ENCODE data around the gene NLGN1.

The NLGN1 gene

DNA sequence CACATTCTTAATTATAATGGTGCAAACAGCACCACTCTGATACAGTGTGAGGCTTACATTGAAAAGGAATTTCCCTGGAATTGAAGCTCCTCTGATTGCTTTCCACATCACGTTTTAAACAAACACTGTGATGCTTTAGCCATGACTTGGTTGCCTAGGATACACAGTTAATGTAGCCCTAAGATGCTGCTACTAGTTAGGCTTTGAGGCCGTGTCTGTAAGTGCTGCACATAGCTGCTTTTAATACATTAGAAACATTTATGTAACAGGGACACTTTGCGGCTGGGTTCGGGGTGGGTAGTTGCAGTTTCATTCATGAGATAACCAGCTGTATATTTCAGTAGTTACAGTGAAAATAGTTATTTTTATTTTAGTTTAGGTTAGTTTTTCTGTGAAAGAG is 334.7 kb downstream of the NLGN1 start:
- DNase-seq: no peak

DNA sequence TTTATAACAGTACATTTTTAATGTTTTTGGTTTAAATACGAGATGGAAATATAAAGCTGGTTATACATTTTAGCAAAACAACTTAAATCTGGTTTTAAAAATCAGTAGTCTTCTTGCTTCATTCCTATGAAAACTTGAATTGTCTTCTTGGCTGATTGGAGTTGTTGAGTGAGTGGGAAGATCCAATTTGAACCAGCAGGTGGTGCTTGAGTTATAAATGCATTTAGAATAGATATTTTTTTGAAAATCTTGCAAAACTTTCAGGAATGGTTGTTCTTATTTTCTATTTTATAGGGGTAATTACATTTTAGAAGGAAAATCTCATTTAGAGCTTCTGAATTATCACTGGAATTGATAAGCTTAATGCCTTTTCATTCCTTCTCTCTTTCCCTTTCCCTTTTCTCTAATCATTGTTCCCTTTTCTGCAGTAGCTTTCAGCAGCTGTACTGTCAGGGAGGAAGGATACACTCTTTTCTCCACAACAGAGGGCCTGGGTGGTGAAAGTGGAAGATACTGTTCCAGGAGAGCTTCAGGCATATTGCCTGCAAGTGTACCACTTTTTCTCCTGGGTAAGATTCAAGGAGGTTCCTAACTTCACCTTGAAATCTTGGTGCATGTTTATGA is 335.6 kb downstream of the NLGN1 start:
- DNase-seq: no peak

DNA sequence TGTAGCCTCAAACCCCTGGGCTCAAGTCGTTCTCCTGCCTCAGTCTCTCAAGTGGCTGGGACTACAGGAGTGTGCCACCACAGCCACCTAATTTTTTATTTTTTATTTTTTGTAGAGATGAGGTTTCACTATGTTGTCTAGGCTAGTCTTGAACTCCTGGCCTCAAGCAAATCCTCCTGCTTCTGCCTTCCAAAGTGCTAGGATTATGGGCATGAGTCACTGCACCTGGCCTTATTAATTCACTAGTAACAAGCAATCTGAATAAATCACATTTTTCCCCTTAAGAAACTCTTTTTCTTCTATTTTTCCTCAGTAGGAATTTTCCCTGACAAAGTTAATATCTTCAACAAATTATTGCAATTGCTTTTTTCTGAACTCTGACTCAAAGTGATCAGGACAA is 336.9 kb downstream of the NLGN1 start:
- no peak for DNase-seq

DNA sequence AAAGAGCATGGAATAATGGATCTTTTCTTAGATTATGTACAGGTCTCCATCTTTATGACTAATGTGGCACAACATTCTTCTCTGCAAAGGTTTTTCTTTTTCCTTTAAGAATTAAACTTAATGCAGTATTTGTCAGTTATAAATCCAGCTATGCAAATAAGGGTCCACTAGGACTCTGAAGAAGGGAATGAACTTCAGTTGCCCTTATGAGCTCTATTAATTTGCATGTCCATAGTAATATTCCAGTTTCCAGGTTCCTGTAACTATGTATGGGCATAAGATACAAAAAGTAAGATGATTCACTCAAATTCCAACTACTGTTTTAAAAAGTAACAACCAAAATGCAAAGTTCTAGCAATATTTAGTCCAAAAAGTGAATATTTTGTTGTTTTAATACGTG is 337.4 kb downstream of the NLGN1 start:
- no peak for DNase-seq

DNA sequence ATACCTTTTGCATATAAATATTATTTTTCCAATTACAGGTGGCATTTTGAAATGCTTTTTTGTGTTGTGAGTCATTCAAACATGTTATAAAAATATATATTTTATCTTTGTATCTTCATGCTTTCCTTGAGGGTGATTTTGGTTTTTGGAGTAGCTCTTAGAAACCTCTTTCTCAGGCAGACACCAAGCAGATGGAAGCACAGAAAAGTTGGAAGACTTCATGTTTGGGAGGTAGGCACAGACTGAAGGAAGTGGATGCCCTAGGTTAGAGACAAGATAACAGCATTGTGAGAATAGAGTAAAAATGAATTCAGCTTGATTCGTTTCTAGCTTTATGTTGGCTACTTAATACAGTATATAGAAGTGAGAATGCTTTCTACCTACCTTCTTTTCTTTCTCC is 338.3 kb downstream of the NLGN1 start:
- DNase-seq: no peak

DNA sequence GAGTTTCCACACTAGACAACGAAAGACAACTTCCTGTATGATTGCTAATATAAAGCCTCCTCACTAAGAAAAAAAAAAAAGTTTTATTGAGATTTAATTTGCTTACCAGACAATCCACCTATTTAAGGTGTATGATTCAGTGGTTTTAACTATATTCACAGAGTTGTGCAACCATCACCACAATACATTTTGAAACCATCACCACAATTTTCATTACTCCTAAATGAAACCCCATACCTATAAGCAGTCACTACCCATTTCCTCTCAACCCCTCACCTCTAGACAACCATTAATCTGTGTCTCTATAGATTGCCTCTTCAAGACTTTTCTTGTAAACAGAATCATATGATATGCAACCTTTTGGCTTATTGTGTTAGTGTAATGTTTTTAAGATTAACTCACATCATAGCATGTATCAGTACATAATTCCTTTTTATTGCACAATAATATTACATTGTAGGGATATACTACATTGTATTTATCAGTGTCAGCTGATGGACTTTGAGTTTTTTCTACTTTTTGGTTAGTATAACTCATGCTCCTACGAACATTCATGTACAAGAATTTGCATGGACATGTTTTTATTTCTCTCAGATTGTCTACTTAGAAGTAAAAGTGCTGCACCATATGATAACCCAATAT is 339.7 kb downstream of the NLGN1 start:
- DNase-seq: no peak

DNA sequence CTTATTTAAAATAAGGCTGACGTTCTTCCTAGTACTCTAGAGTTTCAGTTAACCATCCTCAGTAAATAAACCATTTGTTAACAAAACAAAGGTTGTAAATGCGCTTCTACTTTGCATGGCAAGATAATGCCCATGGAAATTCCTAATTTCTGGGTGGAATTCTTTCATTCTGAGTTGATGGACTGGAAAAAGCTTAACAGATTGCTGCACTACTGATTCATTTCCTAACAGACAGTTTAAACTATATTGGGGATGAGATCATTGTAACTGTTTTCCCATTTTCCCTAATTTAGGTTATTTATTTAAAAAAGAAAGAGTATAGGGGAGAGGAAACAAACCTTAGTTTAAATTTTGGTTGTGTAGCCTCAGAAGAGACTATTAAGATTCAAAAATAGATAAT is 342.2 kb downstream of the NLGN1 start:
- DNase-seq: no peak

DNA sequence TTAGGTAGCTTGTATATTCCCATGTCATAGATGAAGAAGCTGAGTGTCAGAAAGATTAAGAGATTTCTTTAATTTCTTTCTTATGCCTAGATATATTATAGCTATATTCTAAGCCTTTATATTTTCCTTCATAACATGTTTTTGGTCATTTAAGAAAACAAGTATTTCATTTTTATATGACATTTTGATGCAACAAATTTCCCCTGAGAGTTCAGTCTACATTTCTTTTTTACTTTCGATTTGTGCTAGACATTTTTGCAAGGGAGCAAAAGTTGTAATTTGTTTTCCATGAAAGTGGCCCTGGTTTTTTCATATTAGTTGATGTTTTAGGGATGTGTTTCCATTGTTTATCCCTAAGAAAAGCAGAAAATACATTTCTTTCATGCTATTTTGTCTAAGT is 344.9 kb downstream of the NLGN1 start:
- DNase-seq: no peak

DNA sequence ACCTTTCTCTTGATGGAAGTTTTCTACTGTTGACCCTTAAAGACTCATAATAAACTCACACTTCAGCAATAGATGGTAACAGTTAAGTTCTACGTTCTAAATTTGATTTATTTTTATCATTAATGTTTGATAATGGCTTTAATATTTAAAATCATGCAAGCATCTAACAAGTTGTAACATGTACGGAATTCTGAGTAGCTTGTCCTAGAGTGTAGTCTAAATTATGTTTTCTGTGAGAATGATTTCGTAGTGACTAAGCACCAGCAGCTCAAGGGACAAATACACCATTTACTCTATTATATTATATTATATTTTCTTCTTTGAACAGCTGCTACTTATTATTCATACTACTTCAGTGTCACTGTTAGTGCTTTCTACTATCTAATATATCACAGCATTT is 345.6 kb downstream of the NLGN1 start:
- no peak for DNase-seq

DNA sequence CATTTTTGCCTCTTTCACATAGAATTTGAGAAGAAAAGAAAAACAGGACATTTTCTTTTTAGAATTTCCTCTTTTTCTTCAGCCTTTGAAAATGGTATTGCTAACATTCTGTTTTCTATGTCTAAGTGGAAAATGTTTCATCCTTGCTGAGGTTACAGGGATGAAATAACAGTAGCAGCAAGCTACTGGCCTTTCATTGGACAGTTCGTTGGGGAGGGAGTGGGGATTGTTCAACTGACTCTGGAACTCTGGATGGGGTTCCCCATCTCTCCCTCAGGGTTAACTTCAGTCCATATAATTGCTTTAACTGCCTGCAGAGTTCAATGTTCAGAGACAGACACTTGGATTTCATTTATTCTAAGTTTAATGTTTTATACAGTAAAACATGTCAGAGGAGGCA is 346.0 kb downstream of the NLGN1 start:
- DNase-seq: no peak

DNA sequence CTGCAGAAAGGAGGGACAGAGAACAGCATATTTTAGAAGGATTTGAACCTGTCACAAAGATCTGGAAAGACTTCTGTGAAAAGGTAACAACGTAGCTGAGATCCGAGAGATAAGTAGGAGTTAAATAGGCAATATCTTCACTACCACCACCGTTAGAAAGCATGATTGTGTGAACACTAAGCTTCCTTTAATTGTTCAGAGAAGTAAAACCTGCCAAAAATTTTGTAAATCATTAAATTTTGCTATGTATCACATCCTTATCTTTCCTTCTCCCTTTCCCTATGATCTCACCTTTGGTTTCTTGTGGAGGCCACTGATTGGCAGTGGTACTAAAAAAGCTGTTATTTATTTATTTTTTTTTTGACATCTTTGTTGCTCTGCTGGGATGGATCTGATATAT is 346.9 kb downstream of the NLGN1 start:
- no peak for DNase-seq

DNA sequence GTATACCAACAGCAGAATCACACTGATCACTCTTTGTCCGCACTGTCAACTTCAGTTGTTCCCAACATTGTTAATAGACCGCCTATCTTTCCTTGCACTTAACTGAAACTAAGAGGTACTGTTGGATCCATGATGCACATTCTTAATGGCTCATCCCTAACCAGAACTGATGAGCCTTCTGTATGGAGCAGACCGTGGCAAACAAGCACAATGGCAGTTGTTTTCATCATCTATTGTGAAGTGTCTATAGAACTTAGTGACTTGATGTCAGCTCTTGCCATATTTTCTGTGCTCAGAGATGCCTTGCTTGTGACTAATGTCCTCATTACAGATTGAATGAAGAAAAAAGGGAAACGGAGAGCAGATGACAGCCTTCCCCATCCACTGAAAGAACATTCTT is 347.4 kb downstream of the NLGN1 start:
- no peak for DNase-seq

DNA sequence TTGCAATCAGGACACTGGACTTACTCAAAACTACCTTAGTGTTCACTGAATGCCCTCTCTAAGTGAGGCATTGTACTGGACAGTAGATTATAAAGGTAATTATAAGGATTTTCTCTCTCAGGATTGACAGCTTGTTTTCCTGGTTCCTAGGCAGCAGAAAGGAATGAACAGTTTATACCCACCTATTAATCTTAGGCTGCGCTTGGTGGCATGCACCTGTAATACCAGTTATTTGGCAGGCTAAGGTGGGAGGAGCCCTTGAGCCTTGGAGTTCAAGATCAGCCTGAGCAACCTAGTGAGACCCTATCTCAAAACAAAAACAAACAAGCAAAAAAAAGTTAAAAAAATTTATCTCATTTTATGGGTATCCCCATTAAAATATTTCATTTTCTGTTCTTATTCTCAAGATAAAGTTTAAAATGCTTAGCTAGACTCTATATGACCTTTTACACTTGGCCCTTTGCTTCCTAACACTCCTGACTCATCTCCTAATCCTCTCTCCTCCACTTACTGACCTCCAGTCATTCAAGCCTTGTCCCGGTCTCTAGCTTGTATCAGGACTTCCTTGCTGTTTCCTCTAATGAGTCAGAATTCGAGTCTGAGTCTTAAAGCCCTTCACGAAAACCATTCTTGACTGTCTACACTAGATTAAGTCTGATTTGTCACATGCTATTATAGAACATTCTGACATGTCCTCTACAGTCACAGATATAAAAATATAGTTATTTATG is 348.6 kb downstream of the NLGN1 start:
- no peak for DNase-seq

DNA sequence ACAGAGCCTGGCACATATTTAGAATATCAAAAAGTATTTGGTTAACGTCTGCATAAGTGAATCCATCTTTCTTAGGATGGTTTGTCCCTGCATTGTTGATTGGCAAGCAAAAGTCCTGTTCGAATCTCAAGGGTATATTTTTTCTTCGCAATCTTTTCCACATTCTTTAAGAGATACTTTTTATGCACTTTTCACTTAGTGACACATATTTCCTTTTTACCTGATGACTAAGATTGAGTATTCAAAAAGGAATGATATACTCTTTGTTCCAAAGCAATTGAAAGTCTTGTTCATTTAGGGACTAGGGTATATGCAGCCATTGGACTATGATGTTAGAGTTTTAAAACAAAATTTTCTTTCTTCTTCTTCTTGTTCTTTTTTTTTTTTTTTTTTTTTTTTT is 349.9 kb downstream of the NLGN1 start:
- no peak for DNase-seq

DNA sequence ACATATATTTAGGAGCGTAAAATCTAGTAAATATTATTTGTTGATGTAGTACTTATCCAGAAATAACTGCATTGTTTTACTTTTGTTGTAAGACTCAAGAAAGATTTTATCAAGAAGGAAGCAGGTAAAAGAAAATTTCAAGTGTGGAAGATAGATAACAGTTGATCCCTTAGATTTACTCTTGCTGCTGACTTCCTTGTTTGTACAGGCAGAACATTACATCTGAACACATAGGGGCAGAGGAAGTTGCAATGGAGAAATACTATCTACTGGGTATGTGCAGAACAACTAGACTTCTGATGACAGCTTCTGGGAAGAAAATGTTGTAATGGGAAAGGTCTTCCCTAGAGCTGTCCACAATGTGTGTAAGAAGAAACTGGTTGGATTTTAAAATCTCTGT is 350.6 kb downstream of the NLGN1 start:
- DNase-seq: no peak

DNA sequence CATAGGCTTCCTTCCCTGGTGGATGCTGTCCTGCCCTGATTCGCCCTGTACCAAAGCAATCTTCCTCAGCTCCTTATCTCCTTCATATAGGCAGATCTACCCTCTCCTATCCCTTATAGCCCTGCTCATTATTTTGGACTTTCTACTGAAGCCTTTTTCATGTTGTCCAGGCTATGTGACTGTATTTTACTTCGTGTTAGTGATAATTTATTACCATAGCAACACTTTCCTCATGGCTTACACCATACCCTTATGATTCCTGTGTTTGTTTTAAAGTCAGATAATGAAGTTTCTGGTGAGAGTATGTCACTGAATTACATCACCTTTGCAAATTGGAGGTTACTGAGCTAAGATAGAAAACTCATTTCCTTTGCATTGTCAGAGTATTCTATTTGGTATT is 352.6 kb downstream of the NLGN1 start:
- DNase-seq: no peak

DNA sequence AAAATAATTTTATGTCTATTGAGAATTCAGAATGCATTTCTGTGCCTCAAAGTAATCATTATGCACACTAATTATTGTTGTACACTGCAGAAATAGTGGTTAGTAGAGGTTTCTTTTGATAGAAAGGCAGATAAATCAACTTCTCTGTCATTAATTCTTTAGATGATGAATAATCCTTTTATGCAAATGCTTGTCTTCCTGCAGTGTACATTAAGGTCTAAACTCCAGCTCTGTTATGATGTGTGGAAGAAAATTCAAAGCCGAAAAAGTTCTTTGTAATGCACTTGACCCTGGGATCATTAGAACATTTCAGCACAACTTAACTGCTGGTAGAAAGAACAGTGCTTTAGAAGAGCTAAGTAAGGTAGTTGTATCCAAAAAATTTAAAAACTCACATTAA is 353.0 kb downstream of the NLGN1 start:
- no peak for DNase-seq

DNA sequence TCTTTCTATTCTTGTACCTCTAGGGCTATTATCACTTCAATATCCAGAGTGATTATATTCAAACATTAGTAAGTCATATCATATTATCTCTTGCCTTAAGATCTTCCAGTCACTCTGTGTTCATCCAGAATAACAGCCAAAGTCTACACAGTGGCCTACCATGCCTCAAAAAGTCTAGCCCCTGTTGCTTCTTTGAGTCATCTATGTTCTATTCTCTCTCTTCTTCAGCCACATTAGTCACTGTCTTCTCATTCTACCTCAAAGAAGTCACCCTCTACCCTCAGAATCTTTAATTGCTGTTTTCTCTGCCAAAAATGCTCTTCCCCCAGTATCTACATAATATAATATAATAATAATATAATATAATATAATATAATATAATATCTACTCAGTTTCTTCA is 356.0 kb downstream of the NLGN1 start:
- DNase-seq: no peak

DNA sequence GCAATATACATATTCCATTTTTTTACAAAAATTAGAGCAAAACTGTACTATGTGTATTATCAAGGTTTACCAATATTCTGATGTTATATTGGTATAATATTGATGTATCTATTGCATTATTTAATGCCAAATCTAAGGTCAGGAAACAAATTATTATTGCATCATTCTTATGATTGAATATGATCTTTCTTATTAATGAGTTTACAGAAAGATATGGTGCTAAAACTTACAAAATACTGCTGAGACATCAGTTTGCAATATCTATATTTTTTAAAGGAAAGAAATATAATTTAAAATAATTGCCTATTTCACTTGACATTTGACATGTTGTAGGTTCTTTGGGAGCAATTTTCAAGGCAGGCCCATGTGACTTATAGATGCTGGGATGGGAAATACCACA is 357.6 kb downstream of the NLGN1 start:
- DNase-seq: no peak

DNA sequence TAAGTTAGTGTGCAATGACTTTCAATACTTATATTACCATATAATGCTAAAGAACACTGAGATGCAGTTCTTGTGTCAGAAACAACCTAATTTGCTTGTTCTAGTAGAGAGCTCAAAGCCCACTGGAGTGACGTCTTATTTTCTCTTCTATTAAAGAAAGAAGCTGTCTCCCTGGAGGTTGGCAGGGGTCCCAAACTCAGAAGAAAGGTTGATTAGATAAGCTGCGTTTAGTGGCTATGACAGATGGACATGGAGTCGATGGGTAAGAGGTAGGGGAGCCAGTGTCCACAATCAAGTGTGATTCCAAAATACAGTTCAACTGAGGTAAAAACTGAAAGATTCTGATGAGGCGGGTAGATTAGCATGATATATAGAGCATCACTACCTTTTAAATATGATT is 363.6 kb downstream of the NLGN1 start:
- DNase-seq: no peak

DNA sequence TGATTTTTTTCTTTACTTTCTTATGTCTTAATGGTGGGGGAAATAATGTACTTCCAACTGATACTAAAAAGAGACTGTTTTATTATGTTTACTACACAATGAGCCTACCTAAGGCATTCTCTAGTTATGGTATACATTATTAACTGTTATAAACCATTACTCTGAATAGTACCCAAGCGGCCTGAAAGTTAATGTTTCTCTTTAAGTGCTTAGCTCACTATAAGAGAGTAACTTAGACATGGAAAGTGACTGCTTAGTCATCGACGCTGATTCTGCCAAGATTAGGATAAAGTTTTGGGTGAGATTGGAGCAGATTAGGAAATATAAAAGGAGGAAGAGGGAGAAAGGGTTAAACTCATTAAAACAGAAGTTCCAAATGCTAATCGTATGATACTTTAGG is 365.0 kb downstream of the NLGN1 start:
- no peak for DNase-seq

DNA sequence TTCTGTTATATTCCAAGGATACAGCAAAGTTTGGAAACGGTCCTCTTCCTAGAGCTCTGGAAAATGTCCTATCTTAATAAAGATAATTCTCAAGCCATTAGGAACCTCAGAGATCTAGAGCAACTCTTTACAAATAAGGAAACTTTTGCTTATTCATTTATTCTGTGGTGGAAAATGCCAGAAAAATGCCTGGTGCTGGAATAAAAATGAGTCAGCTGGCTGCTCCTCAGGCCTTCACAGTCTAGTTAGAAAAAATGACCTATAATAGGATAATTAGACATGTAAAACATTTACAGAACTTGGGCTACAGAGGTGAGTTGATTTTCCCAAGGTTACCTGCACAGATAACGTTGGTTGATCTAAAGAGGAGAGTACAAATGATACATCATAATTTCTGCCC is 372.5 kb downstream of the NLGN1 start:
- no peak for DNase-seq

DNA sequence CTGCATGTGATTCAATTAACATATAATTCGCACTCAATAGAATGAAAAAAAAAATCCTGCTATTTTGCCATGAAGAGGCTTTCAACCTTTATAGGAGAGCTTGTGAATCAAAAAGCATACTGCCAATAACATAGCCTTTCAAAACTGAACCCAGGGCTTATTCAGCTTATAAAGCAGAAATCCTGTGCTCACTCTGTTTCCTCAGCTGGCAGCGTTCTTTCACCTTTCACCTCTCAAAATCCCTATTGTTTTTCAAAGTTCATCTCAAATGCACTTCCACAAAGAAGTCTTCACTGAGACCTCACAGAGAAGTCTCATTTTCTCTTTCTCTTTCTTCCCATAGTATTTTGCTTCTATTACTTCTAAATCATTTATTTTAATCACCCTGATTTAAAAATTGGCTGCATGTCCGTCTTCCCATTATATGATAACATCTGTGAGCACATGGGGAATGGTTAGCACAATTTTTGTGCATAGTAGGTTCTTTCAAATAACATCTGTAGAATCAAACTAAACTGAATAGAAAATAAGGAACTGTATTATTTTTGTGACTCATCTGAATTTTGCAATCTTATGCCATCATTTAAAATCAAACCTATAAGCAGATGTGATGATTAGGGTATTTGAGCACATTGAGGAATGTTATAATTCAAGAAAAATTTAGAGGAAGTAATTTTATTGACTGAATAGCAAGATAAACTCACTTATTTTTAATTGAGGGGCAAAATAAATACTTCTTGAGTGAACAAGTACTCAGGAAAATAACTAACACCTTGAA is 373.4 kb downstream of the NLGN1 start:
- no peak for DNase-seq

DNA sequence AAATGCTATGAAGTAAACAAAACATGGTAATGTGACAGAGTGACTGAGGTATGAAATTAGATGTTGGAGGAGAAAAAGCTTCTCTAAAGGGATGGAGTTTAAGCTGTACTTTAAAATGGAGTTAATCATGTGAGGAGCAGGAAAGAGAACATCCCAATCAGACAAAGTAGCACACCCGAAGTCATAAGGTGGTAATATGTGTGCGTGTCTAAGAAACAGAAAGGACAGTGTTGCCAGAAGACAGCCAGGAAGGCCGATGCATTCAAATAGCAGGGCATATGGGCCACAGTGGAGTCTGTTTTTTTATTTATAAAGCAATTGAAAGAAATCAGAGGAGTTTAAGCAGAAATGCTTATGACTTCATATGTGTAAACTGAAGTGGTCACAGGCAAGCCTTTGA is 376.3 kb downstream of the NLGN1 start:
- no peak for DNase-seq

All from activated CD4-positive, alpha-beta T cell treated with anti-CD3 and anti-CD28 coated beads, Interleukin-2, Interleukin-6, amounts not matched to agents 100 ng/mL and 50 ng/mL, durations not matched to agents 16 hours and 8 hours (primary cell).